ENCODE measurements around the gene LARGE2. TPM values are rescaled to one million over a fixed set of nuclear protein-coding genes. Genes with fewer than 3 reads are reported as not detected.

LARGE2 gene
- total and polyA plus RNA-seq, 3 experiments from 2014 or later = 2.6 to 14.4 (median 3.2) TPM

DNA sequence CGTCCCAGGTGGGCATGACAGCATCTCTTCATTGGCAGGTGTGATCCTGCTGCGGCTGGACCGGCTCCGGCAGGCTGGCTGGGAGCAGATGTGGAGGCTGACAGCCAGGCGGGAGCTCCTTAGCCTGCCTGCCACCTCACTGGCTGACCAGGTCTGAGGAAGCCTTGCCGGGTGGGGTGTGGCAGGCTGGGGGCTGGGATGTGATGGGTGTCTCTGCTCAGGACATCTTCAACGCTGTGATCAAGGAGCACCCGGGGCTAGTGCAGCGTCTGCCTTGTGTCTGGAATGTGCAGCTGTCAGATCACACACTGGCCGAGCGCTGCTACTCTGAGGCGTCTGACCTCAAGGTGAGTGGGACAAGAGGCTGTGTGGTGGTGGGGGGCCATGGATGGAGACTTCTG lies 3.5 kb downstream of the LARGE2 start:
- Histone ChIP-seq H3K9me3 (ENCODE audit: low read length) (no peaks in the 10 kb centered on the region), H3K27me3 (ENCODE audit: insufficient read depth, low read length, poor library complexity, severe bottlenecking) (no peaks in the 10 kb centered on the region), H3K27ac (ENCODE audit: low read depth, low read length) (no peak overlapping the region), H3K4me3 (ENCODE audit: low read length) (no peak overlapping the region), H3K4me1 (ENCODE audit: insufficient read depth, low read length) (peaks cover 18% of the 10 kb centered on the region), H3K36me3 (ENCODE audit: insufficient read depth, low read length) (no peaks in the 10 kb centered on the region)
- H3K27me3 Mint-ChIP-seq = peaks cover 0 to 14% of the 10 kb centered on the region in 2 donors
- ChIA-PET POLR2A (no interaction called here), CTCF (interaction anchor here (1.2 to 2.1 kb wide), 3 partner anchors 8 to 81 kb away, joined by 3 to 7 read pairs (median 6); partner anchors contain the start of gene PEX16)
- peaks cover 0 to 2% (median 0%) of the 10 kb centered on the region in 3 donors for H3K36me3 Mint-ChIP-seq
- peaks cover 44 to 74% (median 44%) of the 10 kb centered on the region in 3 donors for H3K4me1 Mint-ChIP-seq
- H3K9me3 Mint-ChIP-seq = no peaks in the 10 kb centered on the region
- no peak for DNase-seq
- H3K4me3 Mint-ChIP-seq = peak overlapping the region in 2 of 7 donors; percentile 10 to 37
- peak overlapping the region in 5 of 8 donors; percentile 23 to 73 (median 35) for H3K27ac Mint-ChIP-seq

GRCh38 chr11:45926536-45927331 lies 4.3 kb downstream of the LARGE2 start:
- H3K9me3 Mint-ChIP-seq = no peaks in the 10 kb centered on the region
- ChIA-PET CTCF (interaction anchor here (1.2 to 2.1 kb wide), 4 partner anchors 9 to 80 kb away, joined by 3 to 7 read pairs (median 4); partner anchors contain the start of gene PEX16), POLR2A (no interaction called here)
- Histone ChIP-seq H3K4me3 (ENCODE audit: low read length) (no peak overlapping the region), H3K27ac (ENCODE audit: low read depth, low read length) (no peak overlapping the region), H3K27me3 (ENCODE audit: insufficient read depth, low read length, poor library complexity, severe bottlenecking) (no peaks in the 10 kb centered on the region), H3K4me1 (ENCODE audit: insufficient read depth, low read length) (peaks cover 25% of the 10 kb centered on the region), H3K36me3 (ENCODE audit: insufficient read depth, low read length) (no peaks in the 10 kb centered on the region), H3K9me3 (ENCODE audit: low read length) (no peaks in the 10 kb centered on the region)
- H3K36me3 Mint-ChIP-seq = peaks cover 0 to 5% (median 2%) of the 10 kb centered on the region in 3 donors
- peak overlapping the region in 2 of 7 donors; percentile 32 to 55 for H3K4me3 Mint-ChIP-seq
- peaks cover 45 to 74% (median 46%) of the 10 kb centered on the region in 3 donors for H3K4me1 Mint-ChIP-seq
- peak overlapping the region; percentile 48 to 97 (median 76) for H3K27ac Mint-ChIP-seq
- DNase-seq = no peak
- peaks cover 0 to 10% of the 10 kb centered on the region in 2 donors for H3K27me3 Mint-ChIP-seq

- H3K9me3 ChIP-seq (ENCODE audit: low read length) = no peaks in the 10 kb centered on the region
- Mint-ChIP-seq H3K27me3 (peaks cover 0 to 10% of the 10 kb centered on the region in 2 donors), H3K4me3 (peak overlapping the region in 2 of 7 donors; percentile 8 to 55), H3K36me3 (peaks cover 0 to 9% (median 2%) of the 10 kb centered on the region in 3 donors), H3K4me1 (peaks cover 45 to 76% (median 47%) of the 10 kb centered on the region in 3 donors), H3K9me3 (no peaks in the 10 kb centered on the region), H3K27ac (peak overlapping the region; percentile 48 to 97 (median 76))
- H3K27ac ChIP-seq (ENCODE audit: low read depth, low read length) = no peak overlapping the region
- H3K4me3 ChIP-seq (ENCODE audit: low read length) = no peak overlapping the region
- DNase-seq = peak in 1 of 5 donors; percentile 54
- no peaks in the 10 kb centered on the region for H3K27me3 ChIP-seq (ENCODE audit: insufficient read depth, low read length, poor library complexity, severe bottlenecking)
- ChIA-PET POLR2A (no interaction called here), CTCF (interaction anchor here (1.2 to 2.1 kb wide), 5 partner anchors 8 to 79 kb away, joined by 3 to 7 read pairs (median 3); partner anchors contain the start of gene PEX16)
- no peaks in the 10 kb centered on the region for H3K36me3 ChIP-seq (ENCODE audit: insufficient read depth, low read length)
- H3K4me1 ChIP-seq (ENCODE audit: insufficient read depth, low read length) = peaks cover 26% of the 10 kb centered on the region
Measured at GRCh38 chr11:45927332-45927683, 4.9 kb downstream of the LARGE2 start.

DNA sequence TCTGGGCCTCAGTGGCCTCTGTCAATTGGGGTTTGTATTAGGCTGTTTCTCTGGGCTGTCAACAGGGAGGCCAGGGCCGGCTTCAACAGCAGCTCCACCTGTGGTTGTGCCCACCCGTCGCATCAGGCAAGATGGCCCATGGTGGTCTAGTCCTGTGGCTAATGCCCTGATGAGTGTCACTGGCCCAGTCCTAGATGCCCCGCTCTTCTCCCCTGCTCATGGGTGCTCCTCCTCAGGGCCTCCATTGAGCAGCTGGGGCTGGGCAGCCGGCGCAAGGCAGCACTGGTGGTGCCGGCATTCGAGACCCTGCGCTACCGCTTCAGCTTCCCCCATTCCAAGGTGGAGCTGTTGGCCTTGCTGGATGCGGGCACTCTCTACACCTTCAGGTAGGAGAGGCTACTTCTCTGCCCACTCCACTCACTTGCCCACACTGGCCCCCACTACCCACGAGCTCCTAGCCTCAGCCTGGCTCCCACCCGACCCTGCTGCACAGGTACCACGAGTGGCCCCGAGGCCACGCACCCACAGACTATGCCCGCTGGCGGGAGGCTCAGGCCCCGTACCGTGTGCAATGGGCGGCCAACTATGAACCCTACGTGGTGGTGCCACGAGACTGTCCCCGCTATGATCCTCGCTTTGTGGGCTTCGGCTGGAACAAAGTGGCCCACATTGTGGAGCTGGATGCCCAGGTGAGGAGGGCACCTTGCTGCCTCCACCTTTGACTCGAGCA lies 5.4 kb downstream of the LARGE2 start:
- ChIA-PET POLR2A (no interaction called here), CTCF (interaction anchor here (1.3 to 2.1 kb wide), 3 partner anchors 37 to 79 kb away, joined by 3 to 6 read pairs (median 3); no protein-coding TSS in a partner anchor)
- Histone ChIP-seq H3K4me1 (ENCODE audit: insufficient read depth, low read length) (peaks cover 26% of the 10 kb centered on the region), H3K36me3 (ENCODE audit: insufficient read depth, low read length) (no peaks in the 10 kb centered on the region), H3K4me3 (ENCODE audit: low read length) (no peak overlapping the region), H3K9me3 (ENCODE audit: low read length) (no peaks in the 10 kb centered on the region), H3K27ac (ENCODE audit: low read depth, low read length) (no peak overlapping the region), H3K27me3 (ENCODE audit: insufficient read depth, low read length, poor library complexity, severe bottlenecking) (no peaks in the 10 kb centered on the region)
- Mint-ChIP-seq H3K4me3 (peak overlapping the region in 2 of 7 donors; percentile 8 to 55), H3K9me3 (no peaks in the 10 kb centered on the region), H3K36me3 (peaks cover 0 to 14% (median 2%) of the 10 kb centered on the region in 3 donors), H3K27ac (peak overlapping the region in 7 of 8 donors; percentile 48 to 97 (median 76)), H3K27me3 (peaks cover 0 to 10% of the 10 kb centered on the region in 2 donors), H3K4me1 (peaks cover 45 to 80% (median 47%) of the 10 kb centered on the region in 3 donors)
- no peak for DNase-seq

DNA sequence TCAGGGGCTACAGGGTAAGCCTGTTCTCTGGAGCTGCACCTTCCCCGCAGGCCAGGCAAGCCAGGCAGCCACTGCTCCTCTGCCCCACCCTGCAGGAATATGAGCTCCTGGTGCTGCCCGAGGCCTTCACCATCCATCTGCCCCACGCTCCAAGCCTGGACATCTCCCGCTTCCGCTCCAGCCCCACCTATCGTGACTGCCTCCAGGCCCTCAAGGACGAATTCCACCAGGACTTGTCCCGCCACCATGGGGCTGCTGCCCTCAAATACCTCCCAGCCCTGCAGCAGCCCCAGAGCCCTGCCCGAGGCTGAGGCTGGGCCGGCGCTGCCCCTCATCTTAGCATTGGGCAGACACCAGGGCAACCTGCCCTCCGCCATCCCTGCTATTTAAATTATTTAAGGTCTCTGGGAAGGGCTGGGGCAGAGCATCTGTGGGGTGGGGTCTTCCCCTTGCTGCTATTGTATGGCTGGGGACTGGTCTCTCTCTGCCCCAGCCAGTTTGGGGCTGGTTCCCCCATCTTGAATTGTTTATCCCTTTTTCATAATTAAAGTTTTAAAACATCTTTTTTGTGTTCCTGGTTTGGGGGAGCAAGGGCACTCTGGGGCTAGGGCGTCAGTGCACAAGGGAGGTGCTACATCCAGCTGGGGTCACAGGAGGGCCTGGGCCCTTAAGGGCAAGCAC lies 6.2 kb downstream of the LARGE2 start:
- H3K27me3 ChIP-seq (ENCODE audit: insufficient read depth, low read length, poor library complexity, severe bottlenecking) = no peaks in the 10 kb centered on the region
- peak overlapping the region in 6 of 8 donors; percentile 36 to 82 (median 56) for H3K27ac Mint-ChIP-seq
- H3K9me3 Mint-ChIP-seq = no peaks in the 10 kb centered on the region
- H3K4me1 Mint-ChIP-seq = peaks cover 41 to 75% (median 43%) of the 10 kb centered on the region in 3 donors
- H3K4me3 Mint-ChIP-seq = peak overlapping the region in 1 of 7 donors; percentile 51
- peaks cover 0 to 5% of the 10 kb centered on the region in 2 donors for H3K27me3 Mint-ChIP-seq
- H3K27ac ChIP-seq (ENCODE audit: low read depth, low read length) = no peak overlapping the region
- no peak overlapping the region for H3K4me3 ChIP-seq (ENCODE audit: low read length)
- H3K36me3 ChIP-seq (ENCODE audit: insufficient read depth, low read length) = peaks cover 4% of the 10 kb centered on the region
- no peaks in the 10 kb centered on the region for H3K9me3 ChIP-seq (ENCODE audit: low read length)
- peaks cover 26% of the 10 kb centered on the region for H3K4me1 ChIP-seq (ENCODE audit: insufficient read depth, low read length)
- peaks cover 0 to 23% (median 3%) of the 10 kb centered on the region in 3 donors for H3K36me3 Mint-ChIP-seq
- ChIA-PET POLR2A (interaction anchor here (2.1 kb wide), 1 partner anchor 11 kb away, joined by 13 read pairs; the partner anchor contains the start of gene PEX16), CTCF (interaction anchor here (1.4 kb wide), 1 partner anchor 36 kb away, joined by 3 read pairs; no protein-coding TSS in a partner anchor)
- DNase-seq = no peak

- peaks cover 0 to 32% (median 3%) of the 10 kb centered on the region in 3 donors for H3K36me3 Mint-ChIP-seq
- DNase-seq = no peak
- no peaks in the 10 kb centered on the region for H3K27me3 ChIP-seq (ENCODE audit: insufficient read depth, low read length, poor library complexity, severe bottlenecking)
- H3K27me3 Mint-ChIP-seq = peaks cover 0 to 4% of the 10 kb centered on the region in 2 donors
- POLR2A ChIA-PET = interaction anchor here (0.6 to 2.1 kb wide), 2 partner anchors 12 to 183 kb away, joined by 3 to 13 read pairs; partner anchors contain the start of gene PEX16
- peak overlapping the region; percentile 4 to 81 (median 75) for H3K4me3 Mint-ChIP-seq
- peaks cover 13% of the 10 kb centered on the region for H3K36me3 ChIP-seq (ENCODE audit: insufficient read depth, low read length)
- CTCF ChIA-PET = interaction anchor here (0.6 to 1.9 kb wide), 2 partner anchors 12 to 28 kb away, joined by 3 to 7 read pairs; partner anchors contain the start of gene PEX16
- H3K27ac ChIP-seq (ENCODE audit: low read depth, low read length) = peak overlapping the region; percentile 10
- H3K4me1 Mint-ChIP-seq = peaks cover 34 to 68% (median 36%) of the 10 kb centered on the region in 3 donors
- peaks cover 26% of the 10 kb centered on the region for H3K4me1 ChIP-seq (ENCODE audit: insufficient read depth, low read length)
- H3K9me3 ChIP-seq (ENCODE audit: low read length) = no peaks in the 10 kb centered on the region
- no peak overlapping the region for H3K4me3 ChIP-seq (ENCODE audit: low read length)
- H3K9me3 Mint-ChIP-seq = no peaks in the 10 kb centered on the region
- peak overlapping the region; percentile 84 to 95 (median 92) for H3K27ac Mint-ChIP-seq
Measured at GRCh38 chr11:45929486-45930030, 7.1 kb downstream of the LARGE2 start.

Data from CD8-positive, alpha-beta memory T cell (primary cell).